ENCODE results near the gene PRAMEF18. TPM values are rescaled to one million over a fixed set of nuclear protein-coding genes. Genes with fewer than 3 reads are reported as not detected.
"Not testable (repeated sequence)": the region's sequence is repeated elsewhere in the genome, so short reads cannot be mapped to it uniquely, and the experiment has no call there.

The PRAMEF18 gene
- total RNA-seq, 1 donor from 2014 or later, result not detected

GRCh38 chr1:13201309-13201708 lies 24.6 kb downstream of the PRAMEF18 start, which contains the start of gene PRAMEF13:
PRAMEF13 (minus strand) TSS chr1:13201409; CDS start chr1:13199589, 1,820 bp downstream.
- H3K4me1 Mint-ChIP-seq (ENCODE audit: unreplicated experiment); H3K36me3 Mint-ChIP-seq (ENCODE audit: unreplicated experiment); DNase-seq (ENCODE audit: extremely low spot score, unreplicated experiment); H3K27me3 Mint-ChIP-seq (ENCODE audit: unreplicated experiment); H3K27ac Mint-ChIP-seq (ENCODE audit: unreplicated experiment); H3K9me3 Mint-ChIP-seq (ENCODE audit: unreplicated experiment); H3K4me3 Mint-ChIP-seq (ENCODE audit: unreplicated experiment): not testable (repeated sequence)

Other genes starting within 250 kb of the PRAMEF18 start
- not detected in 2 replicates for gene PRAMEF27, start 169.6 kb downstream of the PRAMEF18 start, total RNA-seq
- not detected in 2 replicates for gene HNRNPCL3, start 165.4 kb downstream of the PRAMEF18 start, total RNA-seq
- not detected in 2 replicates for gene PRAMEF25, start 155.4 kb downstream of the PRAMEF18 start, total RNA-seq
- not detected in 2 replicates for gene HNRNPCL2, start 109.3 kb downstream of the PRAMEF18 start, total RNA-seq
- not detected in 2 replicates for gene PRAMEF26, start 70.1 kb downstream of the PRAMEF18 start, total RNA-seq
- gene HNRNPCL4, start 60.5 kb downstream of the PRAMEF18 start, total RNA-seq, result not detected in 2 replicates
- gene PRAMEF9, start 54.3 kb downstream of the PRAMEF18 start, total RNA-seq, result not detected in 2 replicates
- gene PRAMEF13, start 24.7 kb downstream of the PRAMEF18 start, total RNA-seq, result not detected in 2 replicates
- not detected in 2 replicates for gene PRAMEF5, start 28.0 kb upstream of the PRAMEF18 start, total RNA-seq
- gene PRAMEF8, start 59.0 kb upstream of the PRAMEF18 start, total RNA-seq, result not detected in 2 replicates
- gene PRAMEF33, start 77.4 kb upstream of the PRAMEF18 start, total RNA-seq, result not detected in 2 replicates
- not detected in 2 replicates for gene PRAMEF15, start 89.4 kb upstream of the PRAMEF18 start, total RNA-seq
- gene PRAMEF14, start 121.0 kb upstream of the PRAMEF18 start, total RNA-seq, result not detected in 2 replicates
- gene PRAMEF19, start 145.8 kb upstream of the PRAMEF18 start, total RNA-seq, result not detected in 2 replicates
- gene PRAMEF17, start 163.5 kb upstream of the PRAMEF18 start, total RNA-seq, result not detected in 2 replicates
- gene PRAMEF20, start 184.3 kb upstream of the PRAMEF18 start, total RNA-seq, result not detected in 2 replicates